Stimulated activated CD4-positive, alpha-beta T cell treated with anti-CD3 and anti-CD28 coated beads, Interleukin-1b, Interleukin-23, amount 100 ng/mL, for 48 hours (primary cell): ENCODE data around the gene PRPS1L1.

Experiments
- DNase-seq: peaks from one replicate; pipeline ENCODE4 v3.0.0-alpha.2; 2020

Gene PRPS1L1

GRCh38 chr7:18004372-18004771, 23.3 kb downstream of the PRPS1L1 start:
- no peak for DNase-seq

GRCh38 chr7:18003286-18003994, 24.2 kb downstream of the PRPS1L1 start:
- no peak for DNase-seq

GRCh38 chr7:17998692-17999091, 29.0 kb downstream of the PRPS1L1 start:
- DNase-seq, result no peak

- no peak for DNase-seq
Observed at GRCh38 chr7:17996442-17997223, 31.0 kb downstream of the PRPS1L1 start.

- no peak for DNase-seq
Observed at GRCh38 chr7:17996040-17996439, 31.6 kb downstream of the PRPS1L1 start.

GRCh38 chr7:17994079-17994850, 33.4 kb downstream of the PRPS1L1 start:
- DNase-seq, result peak; percentile 16

- DNase-seq, result peak; percentile 22
Observed at GRCh38 chr7:17991866-17992648, 35.6 kb downstream of the PRPS1L1 start.

- DNase-seq, result no peak
Observed at GRCh38 chr7:17990761-17991160, 36.9 kb downstream of the PRPS1L1 start.

GRCh38 chr7:17989546-17989945, 38.1 kb downstream of the PRPS1L1 start:
- DNase-seq, result no peak

GRCh38 chr7:17988858-17989257, 38.8 kb downstream of the PRPS1L1 start:
- no peak for DNase-seq

GRCh38 chr7:17988141-17988540, 39.5 kb downstream of the PRPS1L1 start:
- no peak for DNase-seq

GRCh38 chr7:17986851-17987250, 40.8 kb downstream of the PRPS1L1 start:
- no peak for DNase-seq

- no peak for DNase-seq
Observed at GRCh38 chr7:17985473-17986239, 42.0 kb downstream of the PRPS1L1 start.

- no peak for DNase-seq
Observed at GRCh38 chr7:17984288-17984687, 43.4 kb downstream of the PRPS1L1 start.

- DNase-seq, result no peak
Observed at GRCh38 chr7:17983221-17984062, 44.2 kb downstream of the PRPS1L1 start.

GRCh38 chr7:17976952-17977351, 50.7 kb downstream of the PRPS1L1 start:
- DNase-seq, result no peak
